Measurements from ENCODE around the gene SYF2. TPM values are rescaled to one million over a fixed set of nuclear protein-coding genes. Genes with fewer than 3 reads are reported as not detected.
"Not testable (repeated sequence)": the region's sequence is repeated elsewhere in the genome, so short reads cannot be mapped to it uniquely, and the experiment has no call there.

The SYF2 gene
- total RNA-seq, 3 donors from 2014 or later, result 44.0 to 57.9 (median 48.2) TPM

DNA sequence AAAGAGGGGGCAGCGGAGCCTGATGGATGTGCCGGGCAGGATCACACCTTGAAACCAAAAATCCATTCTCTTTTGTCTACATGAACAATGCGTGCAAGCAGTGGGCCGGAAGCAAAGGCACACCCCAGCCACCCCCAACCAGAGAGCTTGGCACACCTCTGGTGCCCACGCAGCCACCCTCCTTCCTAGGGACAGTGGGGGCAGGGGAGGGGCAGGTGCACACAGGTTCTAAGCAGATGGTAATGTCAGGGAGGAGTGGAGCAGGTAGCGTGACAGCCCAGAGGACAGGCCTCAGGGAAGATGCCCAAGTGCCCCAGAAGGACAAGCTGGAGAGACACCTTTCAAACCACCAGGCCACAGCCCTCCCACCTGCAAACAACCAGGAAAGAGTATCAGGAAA, 36.5 kb downstream of the SYF2 start:
- TF ChIP-seq, protein P1, sequence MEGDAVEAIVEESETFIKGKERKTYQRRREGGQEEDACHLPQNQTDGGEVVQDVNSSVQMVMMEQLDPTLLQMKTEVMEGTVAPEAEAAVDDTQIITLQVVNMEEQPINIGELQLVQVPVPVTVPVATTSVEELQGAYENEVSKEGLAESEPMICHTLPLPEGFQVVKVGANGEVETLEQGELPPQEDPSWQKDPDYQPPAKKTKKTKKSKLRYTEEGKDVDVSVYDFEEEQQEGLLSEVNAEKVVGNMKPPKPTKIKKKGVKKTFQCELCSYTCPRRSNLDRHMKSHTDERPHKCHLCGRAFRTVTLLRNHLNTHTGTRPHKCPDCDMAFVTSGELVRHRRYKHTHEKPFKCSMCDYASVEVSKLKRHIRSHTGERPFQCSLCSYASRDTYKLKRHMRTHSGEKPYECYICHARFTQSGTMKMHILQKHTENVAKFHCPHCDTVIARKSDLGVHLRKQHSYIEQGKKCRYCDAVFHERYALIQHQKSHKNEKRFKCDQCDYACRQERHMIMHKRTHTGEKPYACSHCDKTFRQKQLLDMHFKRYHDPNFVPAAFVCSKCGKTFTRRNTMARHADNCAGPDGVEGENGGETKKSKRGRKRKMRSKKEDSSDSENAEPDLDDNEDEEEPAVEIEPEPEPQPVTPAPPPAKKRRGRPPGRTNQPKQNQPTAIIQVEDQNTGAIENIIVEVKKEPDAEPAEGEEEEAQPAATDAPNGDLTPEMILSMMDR (IDR thresholded peaks at IDR 0.05), result no peak
- ATAC-seq (peak; percentile 11), DNase-seq (peak in 2 of 3 donors; percentile 47 to 66)
- no peak overlapping the region for H3K4me3 ChIP-seq
- intact Hi-C loops (cut with DNase I, micrococcal nuclease), result no loop called here
- no peaks in the 10 kb centered on the region for H3K36me3 ChIP-seq (ENCODE audit: low read depth)
- H3K9me3 ChIP-seq, result no peaks in the 10 kb centered on the region
- peaks cover 31% of the 10 kb centered on the region for H3K4me1 ChIP-seq (ENCODE audit: low read depth)

DNA sequence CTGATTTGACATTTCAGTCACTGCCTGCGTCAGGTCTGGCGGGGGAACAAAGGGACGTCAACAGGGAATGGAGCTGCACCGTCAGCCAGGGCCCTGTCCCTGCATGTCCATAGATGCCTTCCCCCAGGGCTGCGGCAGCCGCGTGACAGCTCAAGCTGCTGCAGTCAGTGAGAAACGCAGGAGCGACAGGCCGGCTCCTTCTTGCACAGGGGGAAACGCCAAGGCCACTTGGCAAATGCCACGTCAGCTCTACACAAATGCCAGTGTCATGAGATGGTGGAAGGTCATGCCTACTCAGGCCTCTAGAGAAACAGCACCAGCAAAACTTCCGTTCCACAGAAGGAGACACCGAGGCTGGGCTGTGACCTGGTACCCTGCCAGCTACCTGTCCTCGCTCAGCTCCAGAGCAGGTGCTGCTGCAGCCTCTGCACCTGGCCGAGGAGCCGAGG, 37.7 kb downstream of the SYF2 start:
- TF ChIP-seq, protein P1 (IDR thresholded peaks at IDR 0.05), result no peak
- intact Hi-C loops (cut with DNase I, micrococcal nuclease), result no loop called here
- H3K4me1 ChIP-seq (ENCODE audit: low read depth), result peaks cover 31% of the 10 kb centered on the region
- H3K4me3 ChIP-seq, result no peak overlapping the region
- ATAC-seq (peak; percentile 18), DNase-seq (peak in 2 of 3 donors; percentile 47 to 61)
- H3K9me3 ChIP-seq, result no peaks in the 10 kb centered on the region
- H3K36me3 ChIP-seq (ENCODE audit: low read depth), result no peaks in the 10 kb centered on the region

DNA sequence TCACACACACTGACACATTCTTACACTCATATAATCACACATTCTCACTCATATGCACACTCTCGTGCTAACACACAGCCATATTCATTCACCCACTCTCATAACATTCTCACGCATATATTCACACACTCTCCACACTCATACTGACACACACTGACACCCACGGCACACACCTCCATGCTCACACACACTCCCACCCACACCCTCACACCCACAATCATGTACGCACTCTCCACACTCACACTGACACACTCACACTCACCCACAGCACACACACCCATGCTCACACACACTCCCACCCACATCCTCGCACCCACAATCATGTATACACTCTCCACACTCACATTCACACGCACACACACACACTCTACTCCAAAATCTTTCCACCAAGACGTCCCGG, 38.2 kb downstream of the SYF2 start:
- intact Hi-C loops (cut with DNase I, micrococcal nuclease), result no loop called here
- ATAC-seq, result no peak

DNA sequence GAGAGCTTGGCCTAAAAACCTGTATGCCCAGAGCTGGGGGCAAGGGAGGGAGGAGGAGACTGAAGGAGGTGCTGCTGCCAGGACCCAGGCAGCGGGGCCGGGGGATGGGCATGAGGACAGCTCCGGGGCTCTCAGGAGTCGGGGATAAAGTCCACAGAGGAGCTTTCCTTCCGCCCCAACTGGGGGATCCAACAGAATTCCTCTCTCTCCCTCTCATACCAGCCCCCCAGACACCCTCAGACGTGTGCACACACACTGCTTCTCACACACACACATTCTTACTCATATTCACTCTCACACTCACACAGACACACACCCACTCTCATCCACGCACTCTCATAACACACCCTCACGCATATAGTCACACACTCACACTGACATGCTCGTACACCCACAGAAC, 39.1 kb downstream of the SYF2 start:
- ATAC-seq (no peak), DNase-seq (peak in 2 of 3 donors; percentile 34 to 50)
- Histone ChIP-seq H3K36me3 (ENCODE audit: low read depth) (no peaks in the 10 kb centered on the region), H3K4me1 (ENCODE audit: low read depth) (peaks cover 23% of the 10 kb centered on the region), H3K4me3 (no peak overlapping the region), H3K9me3 (no peaks in the 10 kb centered on the region)
- TF ChIP-seq, protein P1 (IDR thresholded peaks at IDR 0.05), result no peak
- intact Hi-C loops (cut with DNase I, micrococcal nuclease), result no loop called here

More for the DNA sequence above, 38.2 kb downstream of the SYF2 start:
- Histone ChIP-seq H3K9me3 (no peaks in the 10 kb centered on the region), H3K36me3 (ENCODE audit: low read depth) (no peaks in the 10 kb centered on the region), H3K4me1 (ENCODE audit: low read depth) (peaks cover 31% of the 10 kb centered on the region), H3K4me3 (no peak overlapping the region)
- no peak for DNase-seq
- TF ChIP-seq, protein P1 (IDR thresholded peaks at IDR 0.05), result no peak

DNA sequence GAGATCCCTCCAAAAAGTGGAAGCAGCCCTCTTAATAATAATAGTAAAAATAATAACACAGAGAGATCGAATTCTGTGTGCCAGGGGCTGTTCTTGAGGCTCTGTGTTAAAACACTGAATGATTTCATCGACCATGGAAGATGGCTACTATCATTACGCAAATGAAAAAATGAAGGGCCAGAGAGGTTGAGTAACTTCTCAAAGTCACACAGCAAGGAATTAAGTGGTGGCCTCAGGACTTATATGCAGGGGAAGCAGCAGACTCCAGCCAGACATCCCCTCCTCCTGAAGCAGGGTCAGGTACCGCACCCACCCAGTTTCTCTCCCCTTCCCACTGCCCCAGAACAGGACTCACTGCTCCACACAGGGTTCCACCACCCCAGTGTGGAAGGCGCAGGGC, 40.1 kb downstream of the SYF2 start:
- intact Hi-C loops (cut with DNase I, micrococcal nuclease), result no loop called here
- DNase-seq (no peak), ATAC-seq (no peak)
- no peaks in the 10 kb centered on the region for H3K9me3 ChIP-seq
- H3K4me1 ChIP-seq (ENCODE audit: low read depth), result peaks cover 15% of the 10 kb centered on the region
- no peaks in the 10 kb centered on the region for H3K36me3 ChIP-seq (ENCODE audit: low read depth)
- TF ChIP-seq, protein P1 (IDR thresholded peaks at IDR 0.05), result no peak
- H3K4me3 ChIP-seq, result no peak overlapping the region

DNA sequence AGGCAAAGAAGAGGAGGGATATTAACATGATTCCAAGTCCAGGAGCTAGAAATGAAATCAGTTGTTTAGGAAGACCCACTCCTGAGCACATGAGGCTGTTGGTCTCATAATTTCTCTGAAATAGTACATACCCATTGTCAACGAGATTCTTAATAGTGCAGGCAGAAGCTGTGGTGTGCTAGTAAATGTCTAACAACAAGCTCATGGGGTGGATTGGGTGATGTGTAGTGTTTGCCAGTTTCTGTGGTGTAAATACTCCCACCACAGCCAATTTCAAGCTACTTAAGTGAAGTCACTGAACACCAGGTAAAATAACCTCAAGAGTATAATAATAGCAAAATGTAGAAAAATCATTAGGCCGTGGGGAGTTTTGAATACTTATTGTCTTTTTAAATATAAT, 42.0 kb downstream of the SYF2 start:
- H3K9me3 ChIP-seq, result no peaks in the 10 kb centered on the region
- TF ChIP-seq, protein P1 (IDR thresholded peaks at IDR 0.05), result no peak
- no peak for DNase-seq
- no peaks in the 10 kb centered on the region for H3K36me3 ChIP-seq (ENCODE audit: low read depth)
- ATAC-seq, result no peak
- no peak overlapping the region for H3K4me3 ChIP-seq
- H3K4me1 ChIP-seq (ENCODE audit: low read depth), result no peaks in the 10 kb centered on the region
- intact Hi-C loops (cut with DNase I, micrococcal nuclease), result no loop called here

DNA sequence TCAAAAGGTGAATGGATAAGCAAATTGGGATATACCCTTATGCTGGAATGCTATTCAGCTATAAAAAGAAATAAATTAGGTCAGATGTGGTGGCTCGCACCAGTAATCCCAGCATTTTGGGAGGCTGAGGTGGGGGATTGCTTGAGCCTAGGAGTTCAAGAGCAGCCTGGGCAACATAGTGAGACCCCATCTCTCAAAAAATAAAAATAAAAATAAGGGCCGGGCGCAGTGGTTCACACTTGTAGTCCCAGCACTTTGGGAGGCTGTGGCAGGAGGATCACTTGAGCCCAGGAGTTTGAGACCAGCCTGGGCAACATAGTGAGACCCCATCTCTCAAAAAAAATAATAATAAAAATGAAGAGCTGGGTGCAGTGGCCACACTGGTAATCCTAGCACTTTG, 44.4 kb downstream of the SYF2 start:
- intact Hi-C loops (cut with DNase I, micrococcal nuclease), result not testable (repeated sequence)

More for the DNA sequence above, 44.4 kb downstream of the SYF2 start:
- not testable (repeated sequence) for ATAC-seq; H3K4me1 ChIP-seq (ENCODE audit: low read depth); H3K4me3 ChIP-seq; H3K36me3 ChIP-seq (ENCODE audit: low read depth); DNase-seq; H3K9me3 ChIP-seq
